ENCODE data around the gene LSR. TPM values are rescaled to one million over a fixed set of nuclear protein-coding genes. Genes with fewer than 3 reads are reported as not detected.

Gene LSR
- total and polyA plus RNA-seq, 2 donors: 5.7 to 20.1 TPM

DNA sequence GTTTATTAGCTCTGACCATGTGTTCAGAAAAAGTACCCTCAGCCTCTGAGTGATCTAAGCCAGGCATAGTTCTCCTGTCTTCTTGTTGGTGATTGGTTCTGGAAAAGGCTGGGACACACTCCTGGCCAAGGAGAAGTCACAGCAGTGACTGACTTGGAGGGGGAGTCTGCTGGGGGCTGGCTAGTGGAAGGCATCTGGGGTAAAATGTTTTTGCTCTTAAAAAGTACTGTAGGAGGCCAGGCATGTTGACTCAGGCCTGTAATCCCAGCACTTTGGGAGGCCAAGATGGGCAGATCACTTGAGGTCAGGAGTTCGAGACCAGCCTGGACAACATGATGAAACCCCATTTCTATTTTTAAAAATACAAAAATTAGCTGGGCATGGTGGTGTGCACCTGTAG lies 41.9 kb upstream of the LSR start:
- H3K27me3 ChIP-seq (ENCODE audit: control insufficient read depth in 2 of 2, insufficient read depth in 1 of 2, low read length in 1 of 2): no peaks in the 10 kb centered on the region
- peaks cover 0 to 4% of the 10 kb centered on the region in 2 donors for H3K9me3 ChIP-seq (ENCODE audit: control insufficient read depth in 2 of 2, insufficient read depth in 1 of 2, low read length in 1 of 2)
- H3K36me3 ChIP-seq (ENCODE audit: control insufficient read depth in 2 of 2, insufficient read depth in 2 of 2, low read length in 1 of 2): no peaks in the 10 kb centered on the region
- no peak for DNase-seq (ENCODE audit: low read depth in 6 of 9, low spot score in 9 of 9)
- WGBS: 92% methylated on average over 1 of the region's 1 CpG
- H3K27ac ChIP-seq (ENCODE audit: low read depth in 1 of 2, low read length in 1 of 2): peak overlapping the region; percentile 46 to 76
- no peak overlapping the region for H3K4me3 ChIP-seq (ENCODE audit: low read length in 2 of 2)
- H3K4me1 ChIP-seq (ENCODE audit: control insufficient read depth in 2 of 2, insufficient read depth in 2 of 2, low read length in 2 of 2): peaks cover 16 to 43% of the 10 kb centered on the region in 2 donors

DNA sequence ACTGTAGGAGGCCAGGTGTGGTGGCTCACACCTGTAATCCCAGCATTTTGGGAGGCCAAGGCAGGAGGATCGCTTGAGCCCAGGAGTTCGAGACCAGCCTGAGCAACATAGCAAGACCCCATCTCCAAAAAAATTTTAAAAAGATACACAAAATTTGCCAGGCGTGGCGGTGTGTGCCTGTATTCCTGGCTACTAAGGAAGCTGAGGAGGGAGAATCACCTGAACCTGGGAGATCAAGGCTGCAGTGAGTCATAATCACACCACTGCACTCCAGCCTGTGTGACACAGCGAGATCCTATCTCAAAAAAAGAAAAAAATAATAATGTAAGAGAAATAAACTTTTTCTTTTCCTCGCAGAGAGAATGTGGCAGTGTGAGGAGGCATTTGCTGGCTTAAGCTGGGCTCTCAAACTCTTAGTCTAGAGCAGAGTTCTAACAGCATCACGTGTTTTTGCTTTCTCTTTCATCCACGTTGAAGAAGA lies 41.4 kb upstream of the LSR start:
- peaks cover 0 to 4% of the 10 kb centered on the region in 2 donors for H3K9me3 ChIP-seq (ENCODE audit: control insufficient read depth in 2 of 2, insufficient read depth in 1 of 2, low read length in 1 of 2)
- H3K4me1 ChIP-seq (ENCODE audit: control insufficient read depth in 2 of 2, insufficient read depth in 2 of 2, low read length in 2 of 2): peaks cover 16 to 49% of the 10 kb centered on the region in 2 donors
- H3K4me3 ChIP-seq (ENCODE audit: low read length in 2 of 2): no peak overlapping the region
- peak overlapping the region; percentile 26 to 31 for H3K27ac ChIP-seq (ENCODE audit: low read depth in 1 of 2, low read length in 1 of 2)
- DNase-seq (ENCODE audit: low read depth in 6 of 9, low spot score in 9 of 9): peak in 1 of 9 donors; percentile 13
- H3K27me3 ChIP-seq (ENCODE audit: control insufficient read depth in 2 of 2, insufficient read depth in 1 of 2, low read length in 1 of 2): no peaks in the 10 kb centered on the region
- H3K36me3 ChIP-seq (ENCODE audit: control insufficient read depth in 2 of 2, insufficient read depth in 2 of 2, low read length in 1 of 2): no peaks in the 10 kb centered on the region
- WGBS: 75% methylated on average over 8 of the region's 8 CpGs

DNA sequence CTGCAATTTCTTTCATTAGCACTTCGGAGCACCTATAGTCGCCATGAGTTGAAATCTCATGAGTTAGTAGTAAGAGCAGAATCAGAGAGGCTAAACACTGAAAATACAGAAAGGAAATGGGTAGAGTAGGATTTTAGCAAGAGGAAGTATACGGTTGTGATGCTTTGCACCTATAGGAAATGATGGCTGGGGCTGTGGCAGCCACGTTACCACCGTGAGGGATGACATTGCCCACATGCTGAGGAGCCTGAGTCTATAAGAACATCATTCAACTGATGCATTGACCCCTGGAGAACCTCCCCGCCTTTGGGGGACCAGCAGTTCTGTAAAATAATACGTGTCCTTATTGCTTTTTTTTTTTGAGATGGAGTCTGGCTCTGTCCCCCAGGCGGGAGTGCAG lies 40.7 kb upstream of the LSR start:
- Histone ChIP-seq H3K27me3 (ENCODE audit: control insufficient read depth in 2 of 2, insufficient read depth in 1 of 2, low read length in 1 of 2) (no peaks in the 10 kb centered on the region), H3K4me1 (ENCODE audit: control insufficient read depth in 2 of 2, insufficient read depth in 2 of 2, low read length in 2 of 2) (peaks cover 16 to 50% of the 10 kb centered on the region in 2 donors), H3K9me3 (ENCODE audit: control insufficient read depth in 2 of 2, insufficient read depth in 1 of 2, low read length in 1 of 2) (peaks cover 0 to 4% of the 10 kb centered on the region in 2 donors), H3K4me3 (ENCODE audit: low read length in 2 of 2) (no peak overlapping the region), H3K36me3 (ENCODE audit: control insufficient read depth in 2 of 2, insufficient read depth in 2 of 2, low read length in 1 of 2) (no peaks in the 10 kb centered on the region), H3K27ac (ENCODE audit: low read depth in 1 of 2, low read length in 1 of 2) (peak overlapping the region in 1 of 2 donors; percentile 17)
- 86% methylated on average over 8 of the region's 8 CpGs for WGBS
- DNase-seq (ENCODE audit: low read depth in 6 of 9, low spot score in 9 of 9): no peak

DNA sequence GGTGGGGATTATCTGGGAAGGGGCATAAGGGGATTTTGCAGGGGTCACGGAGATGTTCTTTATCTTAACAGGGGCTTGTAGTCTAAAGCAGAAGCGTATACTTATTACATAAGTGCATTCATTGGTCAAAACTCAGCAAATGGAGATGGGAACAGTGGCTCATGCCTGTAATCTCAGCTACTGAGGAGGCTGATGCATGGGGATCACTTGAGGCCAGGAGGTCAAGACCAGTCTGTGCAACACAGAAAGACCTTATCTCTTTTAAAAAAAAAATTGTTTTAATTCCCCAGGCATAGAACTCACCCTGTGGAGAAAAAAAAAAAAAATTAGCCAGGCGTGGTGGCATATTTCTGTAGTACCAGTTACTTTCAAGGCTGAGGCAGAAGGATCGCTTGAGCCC lies 39.2 kb upstream of the LSR start:
- no peaks in the 10 kb centered on the region for H3K36me3 ChIP-seq (ENCODE audit: control insufficient read depth in 2 of 2, insufficient read depth in 2 of 2, low read length in 1 of 2)
- H3K4me1 ChIP-seq (ENCODE audit: control insufficient read depth in 2 of 2, insufficient read depth in 2 of 2, low read length in 2 of 2): peaks cover 23 to 59% of the 10 kb centered on the region in 2 donors

GRCh38 chr19:35211545-35212230 lies 37.1 kb upstream of the LSR start:
- WGBS: 14% methylated on average over 7 of the region's 7 CpGs
- Histone ChIP-seq H3K4me3 (ENCODE audit: low read length in 2 of 2) (no peak overlapping the region), H3K36me3 (ENCODE audit: control insufficient read depth in 2 of 2, insufficient read depth in 2 of 2, low read length in 1 of 2) (no peaks in the 10 kb centered on the region), H3K27me3 (ENCODE audit: control insufficient read depth in 2 of 2, insufficient read depth in 1 of 2, low read length in 1 of 2) (no peaks in the 10 kb centered on the region), H3K9me3 (ENCODE audit: control insufficient read depth in 2 of 2, insufficient read depth in 1 of 2, low read length in 1 of 2) (peaks cover 0 to 4% of the 10 kb centered on the region in 2 donors), H3K4me1 (ENCODE audit: control insufficient read depth in 2 of 2, insufficient read depth in 2 of 2, low read length in 2 of 2) (peaks cover 13 to 39% of the 10 kb centered on the region in 2 donors), H3K27ac (ENCODE audit: low read depth in 1 of 2, low read length in 1 of 2) (peak overlapping the region; percentile 10 to 90)
- DNase-seq (ENCODE audit: low read depth in 6 of 9, low spot score in 9 of 9): peak in 1 of 9 donors; percentile 59

More for the DNA sequence above, 39.2 kb upstream of the LSR start:
- WGBS: 96% methylated on average over 4 of the region's 4 CpGs
- Histone ChIP-seq H3K27me3 (ENCODE audit: control insufficient read depth in 2 of 2, insufficient read depth in 1 of 2, low read length in 1 of 2) (no peaks in the 10 kb centered on the region), H3K9me3 (ENCODE audit: control insufficient read depth in 2 of 2, insufficient read depth in 1 of 2, low read length in 1 of 2) (peaks cover 0 to 4% of the 10 kb centered on the region in 2 donors), H3K27ac (ENCODE audit: low read depth in 1 of 2, low read length in 1 of 2) (no peak overlapping the region), H3K4me3 (ENCODE audit: low read length in 2 of 2) (no peak overlapping the region)
- DNase-seq (ENCODE audit: low read depth in 6 of 9, low spot score in 9 of 9): no peak

DNA sequence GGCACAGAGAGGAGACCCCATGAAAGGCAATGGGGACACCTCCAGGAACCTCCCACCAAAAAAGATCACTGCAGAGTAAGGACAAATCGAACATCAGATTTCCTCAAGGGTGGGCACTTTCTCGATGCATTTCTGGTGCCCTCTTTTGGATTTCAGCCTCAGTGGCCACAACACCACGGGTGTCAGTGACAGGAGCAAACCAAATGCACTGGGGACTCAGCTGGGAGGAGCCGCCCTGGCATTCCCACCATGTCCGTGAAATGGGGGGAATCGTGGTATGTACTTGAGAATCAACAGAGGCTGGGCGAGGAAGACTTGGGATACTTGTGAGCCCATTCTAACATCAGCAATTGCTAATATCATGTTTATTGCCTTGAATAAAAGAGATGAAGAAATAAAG lies 36.6 kb upstream of the LSR start:
- DNase-seq (ENCODE audit: low read depth in 6 of 9, low spot score in 9 of 9): no peak
- no peaks in the 10 kb centered on the region for H3K27me3 ChIP-seq (ENCODE audit: control insufficient read depth in 2 of 2, insufficient read depth in 1 of 2, low read length in 1 of 2)
- H3K36me3 ChIP-seq (ENCODE audit: control insufficient read depth in 2 of 2, insufficient read depth in 2 of 2, low read length in 1 of 2): no peaks in the 10 kb centered on the region
- peaks cover 0 to 4% of the 10 kb centered on the region in 2 donors for H3K9me3 ChIP-seq (ENCODE audit: control insufficient read depth in 2 of 2, insufficient read depth in 1 of 2, low read length in 1 of 2)
- WGBS: 58% methylated on average over 7 of the region's 7 CpGs
- no peak overlapping the region for H3K4me3 ChIP-seq (ENCODE audit: low read length in 2 of 2)
- peak overlapping the region; percentile 10 to 38 for H3K27ac ChIP-seq (ENCODE audit: low read depth in 1 of 2, low read length in 1 of 2)
- peaks cover 10 to 35% of the 10 kb centered on the region in 2 donors for H3K4me1 ChIP-seq (ENCODE audit: control insufficient read depth in 2 of 2, insufficient read depth in 2 of 2, low read length in 2 of 2)

- H3K4me3 ChIP-seq (ENCODE audit: low read length in 2 of 2): no peak overlapping the region
- no peaks in the 10 kb centered on the region for H3K36me3 ChIP-seq (ENCODE audit: control insufficient read depth in 2 of 2, insufficient read depth in 2 of 2, low read length in 1 of 2)
- no peaks in the 10 kb centered on the region for H3K27me3 ChIP-seq (ENCODE audit: control insufficient read depth in 2 of 2, insufficient read depth in 1 of 2, low read length in 1 of 2)
- no peaks in the 10 kb centered on the region for H3K9me3 ChIP-seq (ENCODE audit: control insufficient read depth in 2 of 2, insufficient read depth in 1 of 2, low read length in 1 of 2)
- peak in 1 of 9 donors; percentile 65 for DNase-seq (ENCODE audit: low read depth in 6 of 9, low spot score in 9 of 9)
- H3K27ac ChIP-seq (ENCODE audit: low read depth in 1 of 2, low read length in 1 of 2): peak overlapping the region; percentile 2 to 90
- 17% methylated on average over 21 of the region's 21 CpGs for WGBS
- peaks cover 10 to 32% of the 10 kb centered on the region in 2 donors for H3K4me1 ChIP-seq (ENCODE audit: control insufficient read depth in 2 of 2, insufficient read depth in 2 of 2, low read length in 2 of 2)
Observed at GRCh38 chr19:35213663-35214632, 34.9 kb upstream of the LSR start.

DNA sequence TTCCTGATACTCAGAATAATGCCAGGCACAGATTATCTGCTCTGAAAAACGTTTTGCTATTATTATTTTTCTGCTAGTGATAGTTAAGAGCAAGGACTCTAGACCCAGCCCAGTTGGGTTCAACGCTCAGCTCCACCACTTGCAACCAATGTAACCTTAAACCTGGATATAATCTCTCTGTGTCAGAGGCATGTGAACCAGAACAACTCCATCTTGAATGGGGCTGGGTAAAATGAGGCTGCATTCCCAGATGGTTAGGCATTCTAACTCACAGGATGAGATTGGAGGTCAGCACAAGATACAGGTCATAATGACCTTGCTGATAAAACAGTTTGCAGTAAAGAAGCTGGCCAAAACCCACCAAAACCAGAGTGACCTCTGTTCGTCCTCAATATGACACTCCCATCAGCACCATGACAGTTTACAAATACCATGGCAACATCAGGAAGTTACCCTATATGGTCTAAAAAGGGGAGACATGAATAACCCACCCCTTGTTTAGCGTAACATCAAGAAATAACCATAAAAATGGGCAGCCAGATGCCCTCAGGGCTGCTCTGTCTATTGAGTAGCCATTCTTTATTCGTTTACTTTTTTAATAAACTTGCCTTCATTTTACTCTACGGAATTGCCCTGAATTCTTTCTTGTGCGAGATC lies 33.9 kb upstream of the LSR start:
- Histone ChIP-seq H3K4me1 (ENCODE audit: control insufficient read depth in 2 of 2, insufficient read depth in 2 of 2, low read length in 2 of 2) (peaks cover 10 to 32% of the 10 kb centered on the region in 2 donors), H3K27me3 (ENCODE audit: control insufficient read depth in 2 of 2, insufficient read depth in 1 of 2, low read length in 1 of 2) (no peaks in the 10 kb centered on the region), H3K9me3 (ENCODE audit: control insufficient read depth in 2 of 2, insufficient read depth in 1 of 2, low read length in 1 of 2) (no peaks in the 10 kb centered on the region), H3K4me3 (ENCODE audit: low read length in 2 of 2) (no peak overlapping the region), H3K36me3 (ENCODE audit: control insufficient read depth in 2 of 2, insufficient read depth in 2 of 2, low read length in 1 of 2) (no peaks in the 10 kb centered on the region), H3K27ac (ENCODE audit: low read depth in 1 of 2, low read length in 1 of 2) (no peak overlapping the region)
- WGBS: 87% methylated on average over 7 of the region's 7 CpGs
- no peak for DNase-seq (ENCODE audit: low read depth in 6 of 9, low spot score in 9 of 9)
